A673 (cell line): ENCODE measurements around the gene LAMA2. TPM values are rescaled to one million over a fixed set of nuclear protein-coding genes. Genes with fewer than 3 reads are reported as not detected.

ENCODE experiments used
- BruUV-seq: library from RNA; stranded (reverse); fragments of 400-500 nt; replicated peaks from 2 replicates; lab custom pipeline; 2021; lab: Mats Ljungman, UMichigan
- CTCF ChIA-PET: fragments of 300-600 bp; sonication (Branson Sonifier 250); formaldehyde crosslinking; loops from one replicate; lab custom pipeline; 2022; ENCODE audit warnings: antibody characterized with exemption; lab: Charles Lee
- POLR2A ChIA-PET: fragments of 300-600 bp; sonication (Branson Sonifier 250); formaldehyde crosslinking; loops from one replicate; lab custom pipeline; 2022; ENCODE audit warnings: antibody characterized with exemption; ENCODE audit not compliant: low non-redundant PET; lab: Charles Lee
- DNase-seq: peaks from one replicate; pipeline ENCODE4 v3.0.0-alpha.2; 2015; ENCODE audit warnings: low spot score
- H3K27ac ChIP-seq: fragments of 200-600 bp; sonication (generic); 2 replicates; pipeline ENCODE4 v1.5.1; 2016; ENCODE audit warnings: mixed run types, low read depth, mild to moderate bottlenecking, mixed read lengths, antibody characterized with exemption, low read length; ENCODE audit not compliant: poor library complexity, severe bottlenecking
- H3K27me3 ChIP-seq: fragments of 200-600 bp; sonication (generic); replicated peaks from 2 replicates; pipeline ENCODE4 v1.6.1; 2017; ENCODE audit warnings: mixed run types, low read depth, mild to moderate bottlenecking, mixed read lengths, antibody characterized with exemption, low read length; ENCODE audit not compliant: insufficient read depth, poor library complexity
- H3K36me3 ChIP-seq: fragments of 200-600 bp; sonication (generic); 2 replicates; pipeline ENCODE4 v1.6.1; 2016; ENCODE audit warnings: mixed run types, mild to moderate bottlenecking, mixed read lengths, antibody characterized with exemption, low read length; ENCODE audit not compliant: insufficient read depth, poor library complexity, severe bottlenecking
- H3K4me1 ChIP-seq: fragments of 200-600 bp; sonication (generic); 2 replicates; pipeline ENCODE4 v1.6.1; 2017; ENCODE audit warnings: mixed run types, mild to moderate bottlenecking, mixed read lengths, antibody characterized with exemption, low read length; ENCODE audit not compliant: insufficient read depth, poor library complexity, severe bottlenecking
- H3K4me3 ChIP-seq: fragments of 200-600 bp; sonication (generic); 2 replicates; pipeline ENCODE4 v1.5.1; 2016; ENCODE audit warnings: low read depth, mixed run types, mild to moderate bottlenecking, mixed read lengths, low read length; ENCODE audit not compliant: poor library complexity, severe bottlenecking
- H3K9me3 ChIP-seq: fragments of 200-600 bp; sonication (generic); 2 replicates; pipeline ENCODE4 v1.6.1; 2016; ENCODE audit warnings: mixed run types, low read depth, mild to moderate bottlenecking, mixed read lengths, antibody characterized with exemption, low read length; ENCODE audit not compliant: poor library complexity, severe bottlenecking
- EZH2 ChIP-seq: fragments of 200-600 bp; sonication (generic); IDR thresholded peaks from 2 replicates; pipeline ENCODE4 v1.6.1; 2017; ENCODE audit warnings: borderline replicate concordance, low read depth, mild to moderate bottlenecking, mixed read lengths, antibody characterized with exemption, low read length; ENCODE audit not compliant: poor library complexity, severe bottlenecking
- intact Hi-C: fragments of 100-400 bp; cut with micrococcal nuclease; formaldehyde crosslinking; loops from one replicate; pipeline ENCODE4 v1.10.0; 2022; ENCODE audit not compliant: unreplicated experiment
- total RNA-seq: library from RNA; stranded (reverse); gene quantifications from 2 replicates; pipeline ENCODE4 v1.2.3, GENCODE V29; 2021
- TF ChIP-seq, protein P1 (sequence below): fragments of 300-800, 200-600 bp; sonication (generic); conservative IDR thresholded peaks from 2 replicates; pipeline ENCODE4 v1.5.1; 2017; ENCODE audit warnings: low read depth, mild to moderate bottlenecking, antibody characterized with exemption, low read length, moderate library complexity, mixed read lengths

LAMA2 gene
- total RNA-seq, 1 experiment from 2014 or later = 2.2 TPM

DNA sequence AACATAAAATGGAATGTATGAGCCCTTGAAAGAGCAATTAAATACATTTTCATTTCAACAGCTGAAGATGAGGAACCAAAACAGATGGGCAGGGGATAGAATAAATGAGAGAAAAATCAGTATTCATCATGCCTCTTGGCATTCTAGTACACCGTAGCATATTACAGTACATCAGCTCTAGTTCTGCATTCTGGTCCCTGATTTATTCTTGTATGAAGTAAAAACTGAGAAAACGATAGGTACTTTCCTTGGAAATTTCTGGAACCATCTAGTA is 477.7 kb downstream of the LAMA2 start:
- DNase-seq = no peak
- H3K27ac ChIP-seq = no peak overlapping the region
- H3K36me3 ChIP-seq = no peaks in the 10 kb centered on the region
- H3K4me3 ChIP-seq = no peak overlapping the region
- POLR2A ChIA-PET = no interaction called here
- intact Hi-C loops = no loop called here
- TF ChIP-seq, protein P1, sequence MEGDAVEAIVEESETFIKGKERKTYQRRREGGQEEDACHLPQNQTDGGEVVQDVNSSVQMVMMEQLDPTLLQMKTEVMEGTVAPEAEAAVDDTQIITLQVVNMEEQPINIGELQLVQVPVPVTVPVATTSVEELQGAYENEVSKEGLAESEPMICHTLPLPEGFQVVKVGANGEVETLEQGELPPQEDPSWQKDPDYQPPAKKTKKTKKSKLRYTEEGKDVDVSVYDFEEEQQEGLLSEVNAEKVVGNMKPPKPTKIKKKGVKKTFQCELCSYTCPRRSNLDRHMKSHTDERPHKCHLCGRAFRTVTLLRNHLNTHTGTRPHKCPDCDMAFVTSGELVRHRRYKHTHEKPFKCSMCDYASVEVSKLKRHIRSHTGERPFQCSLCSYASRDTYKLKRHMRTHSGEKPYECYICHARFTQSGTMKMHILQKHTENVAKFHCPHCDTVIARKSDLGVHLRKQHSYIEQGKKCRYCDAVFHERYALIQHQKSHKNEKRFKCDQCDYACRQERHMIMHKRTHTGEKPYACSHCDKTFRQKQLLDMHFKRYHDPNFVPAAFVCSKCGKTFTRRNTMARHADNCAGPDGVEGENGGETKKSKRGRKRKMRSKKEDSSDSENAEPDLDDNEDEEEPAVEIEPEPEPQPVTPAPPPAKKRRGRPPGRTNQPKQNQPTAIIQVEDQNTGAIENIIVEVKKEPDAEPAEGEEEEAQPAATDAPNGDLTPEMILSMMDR = no peak
- no peak for TF ChIP-seq EZH2
- no peaks in the 10 kb centered on the region for H3K27me3 ChIP-seq
- no peaks in the 10 kb centered on the region for H3K4me1 ChIP-seq
- CTCF ChIA-PET = no interaction called here
- H3K9me3 ChIP-seq = no peaks in the 10 kb centered on the region
- BruUV-seq = no TSS peak

DNA sequence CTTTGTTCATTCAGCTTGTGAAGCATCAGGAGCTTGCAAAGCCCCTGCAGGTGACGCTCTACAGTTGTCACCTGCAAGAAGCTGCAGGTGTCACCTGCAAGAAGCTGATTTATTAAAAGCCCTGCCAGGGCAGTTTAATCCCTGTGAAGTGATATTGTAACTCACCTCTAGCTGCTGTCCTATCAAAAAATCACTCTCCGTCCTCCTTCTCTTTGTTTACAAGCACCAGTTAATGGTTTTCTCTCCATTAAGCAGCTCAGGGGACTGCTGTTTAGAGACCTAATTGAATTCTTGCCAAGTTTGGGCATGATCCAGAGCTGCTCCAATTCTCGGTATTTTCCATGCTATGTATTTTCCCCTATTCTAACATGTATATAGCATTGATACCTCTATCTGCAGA is 481.1 kb downstream of the LAMA2 start:
- intact Hi-C loops = no loop called here
- no peak for DNase-seq
- TF ChIP-seq, protein P1 = no peak
- TF ChIP-seq EZH2 = no peak
- ChIA-PET CTCF (no interaction called here), POLR2A (interaction anchor here (0.5 kb wide), 1 partner anchor 651 kb away, joined by 12 read pairs; no protein-coding TSS in a partner anchor)
- H3K4me1 ChIP-seq = no peaks in the 10 kb centered on the region
- H3K27me3 ChIP-seq = no peaks in the 10 kb centered on the region
- H3K4me3 ChIP-seq = no peak overlapping the region
- no peak overlapping the region for H3K27ac ChIP-seq
- no TSS peak for BruUV-seq
- H3K36me3 ChIP-seq = no peaks in the 10 kb centered on the region
- H3K9me3 ChIP-seq = no peaks in the 10 kb centered on the region

DNA sequence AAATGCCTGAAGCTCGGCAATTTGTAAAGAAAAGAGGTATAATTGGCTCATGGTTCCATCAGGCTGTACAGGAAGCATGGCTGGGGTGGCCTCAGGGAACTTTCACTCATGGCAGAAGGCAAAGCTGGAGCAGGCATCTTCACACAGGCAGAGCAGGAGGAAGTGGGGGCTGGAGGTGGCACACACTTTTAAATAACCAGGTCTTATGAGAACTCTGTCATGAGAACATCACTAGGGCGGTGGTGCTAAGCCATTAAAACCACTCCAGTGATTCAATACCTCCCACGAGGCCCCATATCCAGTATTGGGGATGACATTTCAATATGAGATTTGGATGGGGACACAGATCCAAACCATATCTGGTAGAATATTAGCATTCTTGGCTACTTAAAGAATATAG is 481.8 kb downstream of the LAMA2 start:
- no TSS peak for BruUV-seq
- intact Hi-C loops = loop anchor here (5.0 kb wide), 2 partner anchors 157 to 637 kb away; no protein-coding TSS in a partner anchor
- POLR2A ChIA-PET = no interaction called here

More for the DNA sequence above, 481.8 kb downstream of the LAMA2 start:
- no peaks in the 10 kb centered on the region for H3K4me1 ChIP-seq
- TF ChIP-seq, protein P1 = no peak
- TF ChIP-seq EZH2 = no peak
- H3K27me3 ChIP-seq = no peaks in the 10 kb centered on the region
- H3K9me3 ChIP-seq = no peaks in the 10 kb centered on the region
- H3K4me3 ChIP-seq = no peak overlapping the region
- CTCF ChIA-PET = no interaction called here
- no peak overlapping the region for H3K27ac ChIP-seq
- H3K36me3 ChIP-seq = no peaks in the 10 kb centered on the region
- no peak for DNase-seq
